Muscle layer of colon (tissue), 2 donors: ENCODE measurements around the gene TMEM217.
"Not testable (repeated sequence)": the region's sequence is repeated elsewhere in the genome, so short reads cannot be mapped to it uniquely, and the experiment has no call there.

Experiments used
- H3K27ac ChIP-seq: one replicate; pipeline ENCODE4 v1.7.0; 2013; ENCODE audit warnings: low read depth, mild to moderate bottlenecking, low read length, moderate library complexity
- H3K27me3 ChIP-seq, 2 donors: one replicate each; pipeline ENCODE4 v1.7.0; 2013; ENCODE audit warnings: low read length in 2 of 2, mild to moderate bottlenecking in 2 of 2; ENCODE audit not compliant: insufficient read depth in 2 of 2, control insufficient read depth in 1 of 2
- H3K36me3 ChIP-seq: one replicate; pipeline ENCODE4 v1.7.0; 2013; ENCODE audit warnings: mild to moderate bottlenecking, low read length; ENCODE audit not compliant: insufficient read depth
- H3K4me1 ChIP-seq: one replicate; pipeline ENCODE4 v1.7.0; 2013; ENCODE audit warnings: mild to moderate bottlenecking, low read length; ENCODE audit not compliant: insufficient read depth
- H3K4me3 ChIP-seq, 2 donors: one replicate each; pipeline ENCODE4 v1.7.0; 2013; ENCODE audit warnings: low read length in 2 of 2, low read depth in 1 of 2, mild to moderate bottlenecking in 1 of 2, moderate library complexity in 1 of 2
- H3K9ac ChIP-seq: one replicate; pipeline ENCODE4 v1.7.0; 2013; ENCODE audit warnings: low read length
- H3K9me3 ChIP-seq: one replicate; pipeline ENCODE4 v1.7.0; 2013; ENCODE audit warnings: mild to moderate bottlenecking, low read length
- donor health status: abdominal sarcoma.
- donor health status: Adenocarcinoma of cecum.

Gene TMEM217

DNA sequence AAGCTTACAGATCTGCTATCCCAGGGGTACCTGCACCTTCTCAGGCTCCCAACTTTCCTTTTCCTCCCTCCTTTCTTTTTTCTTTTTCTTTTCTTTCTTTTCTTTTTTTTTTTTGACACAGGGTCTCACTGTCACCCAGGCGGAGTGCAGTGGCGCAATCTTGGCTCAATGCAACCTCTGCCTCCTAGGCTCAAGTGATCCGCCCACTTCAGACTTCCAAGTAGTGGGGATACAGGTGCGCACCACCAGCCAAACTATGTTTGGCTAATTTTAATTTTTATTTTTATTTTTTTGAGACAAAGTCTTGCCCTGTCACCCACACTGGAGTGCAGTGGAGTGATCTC is 52.0 kb downstream of the TMEM217 start:
- Histone ChIP-seq H3K27me3 (no peaks in the 10 kb centered on the region), H3K4me3 (no peak overlapping the region), H3K27ac (no peak overlapping the region), H3K36me3 (no peaks in the 10 kb centered on the region), H3K9ac (no peak overlapping the region), H3K4me1 (peaks cover 4% of the 10 kb centered on the region), H3K9me3 (no peaks in the 10 kb centered on the region)

GRCh38 chr6:37205175-37205996 is 52.6 kb downstream of the TMEM217 start:
- no peaks in the 10 kb centered on the region for H3K27me3 ChIP-seq
- H3K9me3 ChIP-seq = no peaks in the 10 kb centered on the region
- no peaks in the 10 kb centered on the region for H3K36me3 ChIP-seq
- H3K4me1 ChIP-seq = no peaks in the 10 kb centered on the region
- no peak overlapping the region for H3K4me3 ChIP-seq
- H3K27ac ChIP-seq = no peak overlapping the region
- no peak overlapping the region for H3K9ac ChIP-seq

DNA sequence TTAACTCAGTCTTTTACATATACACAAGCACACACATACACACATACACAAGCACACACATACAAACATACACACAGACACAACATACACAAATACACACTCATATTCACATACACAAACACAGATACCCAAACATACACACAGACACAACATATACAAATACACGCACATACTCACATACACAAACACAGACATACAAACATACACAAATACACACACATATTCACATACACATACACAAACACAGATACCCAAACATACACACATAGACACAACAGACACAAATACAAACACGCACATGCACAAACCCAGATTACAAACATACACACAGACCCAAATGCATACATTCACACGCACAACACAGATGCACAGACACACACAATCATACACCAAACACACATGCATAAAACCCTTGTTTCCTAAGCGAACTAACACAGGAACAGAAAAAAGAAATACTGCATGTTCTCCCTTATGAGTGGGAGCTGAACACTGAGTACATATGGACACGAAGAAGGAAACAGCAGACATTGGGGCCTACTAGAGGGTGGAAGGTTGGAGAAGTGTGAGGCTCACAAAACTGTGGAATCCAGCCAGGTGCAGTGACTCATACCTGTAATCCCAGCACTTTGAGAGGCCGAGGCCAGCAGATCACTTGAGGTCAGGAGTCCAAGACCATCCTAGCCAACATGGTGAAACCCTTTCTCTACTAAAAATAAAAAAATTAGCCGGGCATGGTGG is 53.8 kb downstream of the TMEM217 start:
- Histone ChIP-seq H3K27ac (no peak overlapping the region), H3K9ac (no peak overlapping the region), H3K27me3 (no peaks in the 10 kb centered on the region), H3K4me1 (no peaks in the 10 kb centered on the region), H3K36me3 (no peaks in the 10 kb centered on the region), H3K9me3 (no peaks in the 10 kb centered on the region), H3K4me3 (no peak overlapping the region)

GRCh38 chr6:37202788-37203491 is 55.0 kb downstream of the TMEM217 start:
- H3K36me3 ChIP-seq = no peaks in the 10 kb centered on the region
- H3K9me3 ChIP-seq = no peaks in the 10 kb centered on the region
- no peak overlapping the region for H3K27ac ChIP-seq
- no peaks in the 10 kb centered on the region for H3K27me3 ChIP-seq
- H3K9ac ChIP-seq = no peak overlapping the region
- H3K4me1 ChIP-seq = no peaks in the 10 kb centered on the region
- H3K4me3 ChIP-seq = no peak overlapping the region

DNA sequence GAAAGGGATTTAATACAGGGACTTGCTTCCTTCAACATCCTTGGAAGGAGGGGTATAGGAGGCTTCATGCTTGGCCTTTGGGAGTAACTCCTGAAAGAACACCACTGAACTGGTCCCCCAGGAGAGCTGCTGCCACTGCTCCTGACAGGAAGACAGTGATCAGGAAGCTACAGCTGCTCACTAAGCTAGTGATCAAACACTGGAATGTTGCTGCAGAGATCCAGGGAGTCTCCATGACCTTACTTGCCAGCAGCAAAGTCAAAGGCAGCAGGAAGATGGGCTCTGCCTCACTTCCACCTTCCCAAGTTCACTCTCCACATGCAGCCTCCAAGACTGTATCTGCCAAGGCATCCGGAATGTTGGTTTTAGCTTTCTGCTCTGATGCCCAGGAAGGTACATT is 56.2 kb downstream of the TMEM217 start:
- Histone ChIP-seq H3K4me1 (no peaks in the 10 kb centered on the region), H3K4me3 (no peak overlapping the region), H3K9ac (no peak overlapping the region), H3K27me3 (no peaks in the 10 kb centered on the region), H3K36me3 (no peaks in the 10 kb centered on the region), H3K9me3 (no peaks in the 10 kb centered on the region), H3K27ac (no peak overlapping the region)

DNA sequence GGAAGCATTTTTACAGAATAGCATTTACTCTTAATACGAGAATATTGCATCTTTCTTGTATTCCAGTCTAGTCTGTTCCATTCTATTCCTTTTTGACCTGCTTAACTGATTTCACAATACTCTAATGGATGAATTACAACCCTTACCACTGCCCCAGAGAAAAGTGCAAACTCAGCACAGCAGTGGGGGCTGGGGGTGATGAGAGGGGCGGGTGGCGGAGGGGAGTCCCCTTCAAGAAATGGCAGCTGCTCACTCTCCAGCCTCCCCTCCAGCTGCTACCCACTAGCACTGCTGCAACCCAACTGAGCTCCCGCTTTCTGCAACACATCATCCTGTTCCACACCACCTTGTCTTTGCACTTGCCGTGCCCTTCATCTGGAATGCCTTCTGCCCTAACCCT is 57.9 kb downstream of the TMEM217 start:
- H3K9me3 ChIP-seq = no peaks in the 10 kb centered on the region
- H3K9ac ChIP-seq = no peak overlapping the region
- no peaks in the 10 kb centered on the region for H3K4me1 ChIP-seq
- no peak overlapping the region for H3K27ac ChIP-seq
- no peak overlapping the region for H3K4me3 ChIP-seq
- no peaks in the 10 kb centered on the region for H3K27me3 ChIP-seq
- no peaks in the 10 kb centered on the region for H3K36me3 ChIP-seq

DNA sequence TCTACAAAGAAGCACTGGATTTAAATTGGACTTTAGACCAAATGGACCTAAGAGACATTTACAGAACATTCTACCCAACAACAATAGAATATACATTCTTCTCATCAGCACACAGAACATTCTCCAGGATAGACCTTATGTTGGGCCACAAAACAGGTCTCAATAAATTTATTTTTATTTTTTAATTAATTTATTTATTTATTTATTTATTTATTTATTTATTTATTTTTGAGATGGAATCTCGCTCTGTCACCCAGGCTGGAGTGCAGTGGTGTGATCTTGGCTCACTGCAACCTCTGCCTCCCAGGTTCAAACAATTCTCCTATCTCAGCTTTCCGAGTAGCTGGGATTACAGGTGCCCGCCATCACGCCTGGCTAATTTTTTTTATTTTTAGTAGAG is 61.5 kb downstream of the TMEM217 start:
- H3K36me3 ChIP-seq, H3K9ac ChIP-seq, H3K9me3 ChIP-seq, H3K4me3 ChIP-seq, H3K27ac ChIP-seq, H3K27me3 ChIP-seq, H3K4me1 ChIP-seq: not testable (repeated sequence)

- not testable (repeated sequence) for H3K4me1 ChIP-seq, H3K4me3 ChIP-seq, H3K36me3 ChIP-seq, H3K27ac ChIP-seq, H3K27me3 ChIP-seq, H3K9ac ChIP-seq, H3K9me3 ChIP-seq
Observed at GRCh38 chr6:37194886-37195285, 63.1 kb downstream of the TMEM217 start.

- Histone ChIP-seq H3K9me3 (no peaks in the 10 kb centered on the region), H3K27ac (no peak overlapping the region), H3K9ac (no peak overlapping the region), H3K4me1 (no peaks in the 10 kb centered on the region), H3K4me3 (no peak overlapping the region), H3K36me3 (no peaks in the 10 kb centered on the region), H3K27me3 (no peaks in the 10 kb centered on the region)
Observed at GRCh38 chr6:37192666-37193065, 65.3 kb downstream of the TMEM217 start.

DNA sequence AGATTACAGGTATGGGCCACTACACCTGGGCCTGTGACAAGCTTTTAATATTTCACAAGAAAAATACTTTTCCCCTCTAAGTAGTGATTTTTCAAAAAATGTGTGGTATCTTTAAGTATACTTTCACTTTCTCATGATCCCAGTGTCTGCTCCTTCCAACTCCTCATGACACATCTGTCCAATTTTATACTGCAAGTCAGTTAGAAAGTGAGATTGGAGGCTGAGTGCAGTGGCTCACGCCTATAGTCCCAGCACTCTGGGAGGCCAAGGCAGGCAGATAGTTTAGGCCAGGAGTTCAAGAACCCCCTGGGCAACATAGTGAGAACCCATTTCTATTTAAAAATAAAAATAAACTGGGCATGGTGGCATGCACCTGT is 67.8 kb downstream of the TMEM217 start:
- Histone ChIP-seq H3K9me3 (no peaks in the 10 kb centered on the region), H3K27ac (no peak overlapping the region), H3K9ac (no peak overlapping the region), H3K27me3 (no peaks in the 10 kb centered on the region), H3K4me3 (no peak overlapping the region), H3K36me3 (no peaks in the 10 kb centered on the region), H3K4me1 (no peaks in the 10 kb centered on the region)

DNA sequence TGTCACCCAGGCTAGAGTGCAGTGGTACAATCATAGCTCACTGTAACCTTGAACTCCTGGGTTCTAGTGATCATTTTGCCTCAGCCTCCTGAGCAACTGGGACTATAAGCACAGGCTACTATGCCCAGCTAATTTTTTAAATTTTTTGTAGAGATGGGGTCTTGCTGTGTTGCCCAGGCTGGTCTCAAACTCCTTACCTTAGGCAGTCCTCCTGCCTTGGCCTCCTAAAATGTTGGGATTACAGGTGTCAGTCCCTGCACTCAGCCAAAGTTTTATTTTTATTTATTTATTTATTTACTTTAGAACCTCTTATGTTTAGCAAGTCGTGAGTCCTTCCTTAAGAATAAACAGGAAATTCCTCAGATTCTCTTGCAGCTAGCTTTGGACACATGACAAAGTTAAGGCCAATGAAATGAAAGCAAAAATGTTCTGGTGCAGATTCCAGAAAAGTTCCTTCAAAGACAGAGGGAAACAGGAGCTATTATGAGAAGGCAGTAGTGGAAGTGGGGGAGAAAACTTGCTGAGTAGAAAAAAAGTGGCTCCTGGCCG is 68.9 kb downstream of the TMEM217 start:
- no peak overlapping the region for H3K27ac ChIP-seq
- no peaks in the 10 kb centered on the region for H3K36me3 ChIP-seq
- H3K27me3 ChIP-seq = no peaks in the 10 kb centered on the region
- H3K9ac ChIP-seq = no peak overlapping the region
- H3K9me3 ChIP-seq = no peaks in the 10 kb centered on the region
- H3K4me1 ChIP-seq = no peaks in the 10 kb centered on the region
- no peak overlapping the region for H3K4me3 ChIP-seq
